ENCODE measurements around the gene CYP4A22.
A peak's percentile ranks its signal among the peaks of the same experiment; 100 is the strongest.

Gene CYP4A22

DNA sequence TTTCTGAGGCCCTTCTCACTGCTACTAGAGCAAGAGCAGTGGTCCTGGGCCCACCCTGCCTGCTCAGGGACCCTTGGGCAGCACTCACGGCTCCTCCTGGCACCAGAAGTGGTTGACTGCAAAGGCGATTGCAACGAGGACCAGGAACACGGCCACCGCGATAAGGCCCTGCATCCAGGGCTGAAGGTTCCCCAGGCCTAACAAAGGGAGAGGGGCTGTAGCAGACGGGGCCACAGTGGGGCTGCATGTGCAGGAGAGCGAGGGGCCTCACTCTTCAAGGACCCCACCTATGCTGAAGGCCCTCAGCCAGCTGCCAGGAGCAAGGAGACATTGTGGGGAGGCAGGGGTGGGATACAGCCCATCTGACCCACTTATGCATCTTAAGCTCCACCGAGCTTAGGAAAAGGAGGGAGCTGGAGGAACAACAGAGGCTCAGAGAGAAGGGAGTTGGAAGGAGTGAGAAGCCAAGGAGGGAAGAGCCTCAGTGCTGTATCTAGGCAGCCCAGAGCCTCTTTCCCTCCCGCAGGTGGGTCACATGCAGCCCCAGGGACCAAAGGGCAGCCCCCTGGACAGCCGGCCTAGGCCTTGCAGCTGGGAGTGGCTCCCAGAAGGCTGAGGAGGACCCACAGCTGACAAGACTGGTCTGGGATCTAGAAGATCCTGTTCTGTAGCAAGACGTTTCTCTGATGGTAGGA lies 50.1 kb downstream of the CYP4A22 start:
- peaks cover 0 to 15% of the 10 kb centered on the region in 2 donors for H3K27me3 ChIP-seq
- H3K27ac ChIP-seq = no peak overlapping the region
- H3K9me3 ChIP-seq = no peaks in the 10 kb centered on the region
- H3K4me1 ChIP-seq = peaks cover 6 to 35% (median 26%) of the 10 kb centered on the region in 4 donors
- H3K36me3 ChIP-seq = no peaks in the 10 kb centered on the region
- TF ChIP-seq, protein P1, sequence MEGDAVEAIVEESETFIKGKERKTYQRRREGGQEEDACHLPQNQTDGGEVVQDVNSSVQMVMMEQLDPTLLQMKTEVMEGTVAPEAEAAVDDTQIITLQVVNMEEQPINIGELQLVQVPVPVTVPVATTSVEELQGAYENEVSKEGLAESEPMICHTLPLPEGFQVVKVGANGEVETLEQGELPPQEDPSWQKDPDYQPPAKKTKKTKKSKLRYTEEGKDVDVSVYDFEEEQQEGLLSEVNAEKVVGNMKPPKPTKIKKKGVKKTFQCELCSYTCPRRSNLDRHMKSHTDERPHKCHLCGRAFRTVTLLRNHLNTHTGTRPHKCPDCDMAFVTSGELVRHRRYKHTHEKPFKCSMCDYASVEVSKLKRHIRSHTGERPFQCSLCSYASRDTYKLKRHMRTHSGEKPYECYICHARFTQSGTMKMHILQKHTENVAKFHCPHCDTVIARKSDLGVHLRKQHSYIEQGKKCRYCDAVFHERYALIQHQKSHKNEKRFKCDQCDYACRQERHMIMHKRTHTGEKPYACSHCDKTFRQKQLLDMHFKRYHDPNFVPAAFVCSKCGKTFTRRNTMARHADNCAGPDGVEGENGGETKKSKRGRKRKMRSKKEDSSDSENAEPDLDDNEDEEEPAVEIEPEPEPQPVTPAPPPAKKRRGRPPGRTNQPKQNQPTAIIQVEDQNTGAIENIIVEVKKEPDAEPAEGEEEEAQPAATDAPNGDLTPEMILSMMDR (IDR thresholded peaks at IDR 0.05) = no peak
- intact Hi-C loops (cut with DNase I; ENCODE audit: low total_unique reads) = loop anchor here (10.0 kb wide), 1 partner anchor 527 kb away; no protein-coding TSS in a partner anchor
- no peak overlapping the region for H3K4me3 ChIP-seq
- DNase-seq = peak in 1 of 2 donors; percentile 63

DNA sequence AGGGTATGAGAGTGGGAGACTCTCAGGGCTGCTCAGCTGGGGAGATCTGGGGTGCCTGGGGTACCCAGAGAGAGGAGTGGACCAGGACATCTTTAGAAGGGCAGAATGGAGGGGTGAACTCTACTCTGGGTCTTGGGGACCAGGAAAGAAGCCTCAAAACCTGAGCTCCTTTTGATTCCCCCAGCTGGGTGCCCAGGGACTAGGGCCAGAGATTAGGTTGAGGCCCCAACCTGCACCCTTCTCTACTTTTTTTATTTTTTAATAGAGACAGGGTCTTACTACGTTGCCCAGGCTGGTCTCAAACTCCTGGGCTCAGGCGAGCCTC lies 50.6 kb downstream of the CYP4A22 start:
- intact Hi-C loops (cut with DNase I; ENCODE audit: low total_unique reads) = loop anchor here (10.0 kb wide), 1 partner anchor 527 kb away; no protein-coding TSS in a partner anchor
- Histone ChIP-seq H3K27me3 (peaks cover 0 to 11% of the 10 kb centered on the region in 2 donors), H3K4me1 (peaks cover 6 to 38% (median 30%) of the 10 kb centered on the region in 4 donors), H3K36me3 (no peaks in the 10 kb centered on the region), H3K4me3 (no peak overlapping the region), H3K9me3 (no peaks in the 10 kb centered on the region), H3K27ac (no peak overlapping the region)
- TF ChIP-seq, protein P1 (IDR thresholded peaks at IDR 0.05) = no peak
- DNase-seq = no peak

DNA sequence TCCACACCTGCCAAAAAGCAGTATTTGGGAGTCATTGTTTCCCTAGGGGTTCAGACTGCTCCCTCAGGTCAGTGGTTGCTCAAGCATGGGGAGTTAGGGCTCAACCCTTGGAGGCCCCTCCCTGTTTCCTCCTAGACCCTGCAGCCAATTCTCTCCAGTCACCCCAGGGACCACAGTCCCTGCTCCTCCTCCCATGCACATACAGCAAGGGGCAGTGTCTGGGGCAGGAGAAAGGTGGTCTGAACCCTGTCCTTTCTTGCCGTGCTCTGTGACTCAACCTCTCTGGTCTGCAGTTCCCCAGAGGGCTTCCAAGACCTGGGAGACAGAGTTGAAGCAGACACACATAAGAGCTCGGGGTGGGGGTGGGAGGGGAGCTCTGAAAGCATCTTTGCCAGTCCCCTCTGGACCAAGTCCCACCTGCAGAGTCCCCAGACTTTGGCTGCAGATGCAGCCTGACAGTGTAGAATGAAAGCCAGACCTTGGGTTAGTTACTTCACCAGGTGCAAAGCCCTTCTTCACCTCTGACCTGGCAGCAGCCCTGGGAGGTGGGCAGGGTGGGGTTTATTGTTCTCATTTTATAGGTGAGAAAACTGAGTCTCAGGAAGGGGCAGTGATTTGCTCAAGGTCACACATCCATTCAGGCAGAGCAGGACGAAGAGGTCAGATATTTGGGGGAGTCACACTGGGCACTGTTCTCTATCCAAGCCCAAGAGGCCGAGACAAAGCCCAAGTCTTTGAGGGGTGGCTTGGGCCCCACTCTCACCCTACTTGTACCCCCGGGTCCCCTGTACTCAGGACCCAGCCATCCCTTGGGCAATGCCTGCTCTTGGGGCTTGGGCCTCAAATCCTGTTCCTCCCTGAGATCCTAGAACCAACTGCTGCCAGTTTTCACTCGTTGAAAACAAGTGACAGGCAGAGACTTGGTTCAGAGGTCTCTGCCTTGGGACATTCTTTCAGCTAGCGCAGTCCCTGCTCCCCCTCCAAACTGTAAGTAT lies 51.8 kb downstream of the CYP4A22 start:
- Histone ChIP-seq H3K9me3 (no peaks in the 10 kb centered on the region), H3K27me3 (no peaks in the 10 kb centered on the region), H3K4me1 (peaks cover 6 to 43% (median 33%) of the 10 kb centered on the region in 4 donors), H3K36me3 (no peaks in the 10 kb centered on the region), H3K4me3 (no peak overlapping the region), H3K27ac (peak overlapping the region; percentile 75 to 83)
- intact Hi-C loops (cut with DNase I; ENCODE audit: low total_unique reads) = loop anchor here (10.0 kb wide), 1 partner anchor 526 kb away; no protein-coding TSS in a partner anchor
- DNase-seq = peak in 1 of 2 donors; percentile 59
- TF ChIP-seq, protein P1 (IDR thresholded peaks at IDR 0.05) = no peak

DNA sequence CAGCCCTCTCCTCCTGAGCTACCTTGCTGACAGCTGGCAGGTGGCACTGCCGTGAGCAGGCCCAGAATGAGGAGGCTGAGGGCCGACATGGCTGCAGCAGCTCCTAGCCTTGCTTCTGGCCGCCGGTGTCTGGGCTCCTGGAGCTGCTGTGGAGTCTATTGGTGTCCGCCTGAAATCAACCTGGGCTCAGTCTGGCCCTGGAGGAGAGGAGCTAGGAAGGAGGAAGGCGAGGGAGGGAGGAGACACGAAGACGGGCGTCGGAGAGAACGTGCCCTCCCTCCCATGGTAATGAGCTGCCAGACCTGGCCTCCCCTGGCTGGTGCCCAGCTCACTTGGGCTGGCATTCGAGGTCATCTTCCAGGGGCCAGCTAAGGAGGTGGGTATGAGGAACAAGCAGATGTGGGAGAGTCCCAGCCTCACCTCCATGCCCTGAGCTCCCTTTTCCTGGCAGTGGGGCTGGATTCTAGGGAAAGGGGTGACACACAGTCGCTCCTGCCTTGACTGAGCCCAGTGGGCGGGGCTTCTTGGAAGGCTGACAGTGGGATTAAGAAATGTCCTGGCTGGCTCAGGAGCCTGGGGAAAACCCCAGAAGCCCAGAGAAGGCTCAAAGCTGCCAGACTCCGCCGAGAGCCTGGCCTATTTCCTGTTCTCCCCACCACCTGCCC lies 52.7 kb downstream of the CYP4A22 start, which contains the start of gene PDZK1IP1:
Gene PDZK1IP1 (minus strand): TSS at position 193 of the 665 bp plus-strand sequence. CDS start 104 bp downstream, at position 89.
- Histone ChIP-seq H3K27ac (peak within 1 kb of the TSS; percentile 75 to 83), H3K4me3 (peak within 1 kb of the TSS; percentile 2 to 13), H3K4me1 (peaks cover 6 to 43% (median 33%) of the 10 kb centered on the region in 4 donors)

More for the DNA sequence above, 52.7 kb downstream of the CYP4A22 start, which contains the start of gene PDZK1IP1:
- TF ChIP-seq, protein P1 (IDR thresholded peaks at IDR 0.05) = no peak
- no peaks in the 10 kb centered on the region for H3K9me3 ChIP-seq
- H3K36me3 ChIP-seq = no peaks in the 10 kb centered on the region
- intact Hi-C loops (cut with DNase I; ENCODE audit: low total_unique reads) = loop anchor here (10.0 kb wide), 2 partner anchors 235 to 525 kb away; no protein-coding TSS in a partner anchor
- peak; percentile 94 to 97 for DNase-seq
- no peaks in the 10 kb centered on the region for H3K27me3 ChIP-seq
